T-helper 1 cell treated with Interleukin-12 subunit alpha and Interleukin-12 subunit beta and Interleukin-4 antibody, amounts not matched to agents 30 μg/mL and 1 μg/mL, for 36 hours (primary cell): ENCODE measurements around the gene RBFOX2.
"Not testable (repeated sequence)": the region's sequence is repeated elsewhere in the genome, so short reads cannot be mapped to it uniquely, and the experiment has no call there.

Experiments
- H3K27ac Mint-ChIP-seq: one replicate; pipeline ENCODE4 v1.8.0; 2021; ENCODE audit warnings: mild to moderate bottlenecking, mixed read lengths
- H3K27me3 Mint-ChIP-seq: one replicate; pipeline ENCODE4 v1.8.0; 2021; ENCODE audit warnings: low read depth, mixed read lengths
- H3K36me3 Mint-ChIP-seq: one replicate; pipeline ENCODE4 v1.8.0; 2021; ENCODE audit warnings: low read depth, mixed read lengths
- H3K4me1 Mint-ChIP-seq: one replicate; pipeline ENCODE4 v1.8.0; 2021; ENCODE audit warnings: low read depth, mixed read lengths
- H3K4me3 Mint-ChIP-seq: one replicate; pipeline ENCODE4 v1.8.0; 2021; ENCODE audit warnings: mild to moderate bottlenecking, moderate library complexity, mixed read lengths
- H3K9me3 Mint-ChIP-seq: one replicate; pipeline ENCODE4 v1.8.0; 2021; ENCODE audit warnings: mixed read lengths

Gene RBFOX2

DNA sequence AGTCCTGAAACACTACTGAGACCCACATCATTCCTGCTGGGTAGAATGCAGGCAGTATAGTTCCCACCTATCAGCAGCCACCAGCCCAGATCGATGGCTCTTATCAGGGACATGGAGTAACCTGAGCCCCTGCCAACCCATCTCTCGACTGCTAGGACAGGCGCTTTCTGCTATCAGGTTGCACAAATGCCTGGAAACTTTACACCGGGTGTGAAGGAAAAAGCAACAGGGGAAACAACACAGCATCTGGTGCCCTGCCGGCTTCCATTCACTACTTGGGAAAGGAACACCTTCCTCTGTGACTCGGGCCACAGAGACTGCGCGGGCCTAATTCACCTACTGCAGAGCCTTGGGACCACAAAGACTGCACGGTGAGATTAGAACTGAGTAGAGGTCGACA is 18.5 kb downstream of the RBFOX2 start:
- H3K4me1 Mint-ChIP-seq = no peaks in the 10 kb centered on the region
- no peak overlapping the region for H3K27ac Mint-ChIP-seq
- no peaks in the 10 kb centered on the region for H3K9me3 Mint-ChIP-seq

GRCh38 chr22:36009085-36009484 is 19.5 kb downstream of the RBFOX2 start:
- Mint-ChIP-seq H3K4me1 (no peaks in the 10 kb centered on the region), H3K4me3 (no peak overlapping the region), H3K27ac (no peak overlapping the region), H3K27me3 (peaks cover 23% of the 10 kb centered on the region), H3K36me3 (no peaks in the 10 kb centered on the region), H3K9me3 (no peaks in the 10 kb centered on the region)

More for the DNA sequence above, 18.5 kb downstream of the RBFOX2 start:
- no peak overlapping the region for H3K4me3 Mint-ChIP-seq
- no peaks in the 10 kb centered on the region for H3K36me3 Mint-ChIP-seq
- H3K27me3 Mint-ChIP-seq = peaks cover 24% of the 10 kb centered on the region

DNA sequence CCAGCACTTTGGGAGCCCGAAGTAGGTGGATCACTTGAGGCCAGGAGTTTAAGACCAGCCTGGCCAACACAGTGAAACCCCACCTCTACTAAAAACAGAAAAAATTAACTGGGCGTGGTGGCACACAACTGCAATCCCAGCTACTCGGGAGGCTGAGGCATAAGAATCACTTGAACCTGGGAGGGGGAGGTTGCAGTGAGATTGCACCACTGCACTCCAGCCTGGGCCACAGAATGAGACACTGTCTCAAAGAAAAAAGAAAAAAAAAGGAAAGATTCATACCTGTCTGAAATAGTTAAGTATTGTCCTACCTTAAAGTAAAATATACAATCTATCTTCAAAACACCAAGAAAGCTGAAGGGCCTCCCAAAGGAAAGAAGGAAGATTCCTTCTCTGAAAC is 20.1 kb downstream of the RBFOX2 start:
- Mint-ChIP-seq H3K36me3 (no peaks in the 10 kb centered on the region), H3K4me1 (no peaks in the 10 kb centered on the region), H3K9me3 (no peaks in the 10 kb centered on the region), H3K4me3 (no peak overlapping the region), H3K27ac (no peak overlapping the region), H3K27me3 (peaks cover 23% of the 10 kb centered on the region)

GRCh38 chr22:36008131-36008530 is 20.5 kb downstream of the RBFOX2 start:
- H3K9me3 Mint-ChIP-seq = no peaks in the 10 kb centered on the region
- H3K27me3 Mint-ChIP-seq = peaks cover 23% of the 10 kb centered on the region
- no peak overlapping the region for H3K4me3 Mint-ChIP-seq
- H3K4me1 Mint-ChIP-seq = no peaks in the 10 kb centered on the region
- no peaks in the 10 kb centered on the region for H3K36me3 Mint-ChIP-seq
- H3K27ac Mint-ChIP-seq = no peak overlapping the region

DNA sequence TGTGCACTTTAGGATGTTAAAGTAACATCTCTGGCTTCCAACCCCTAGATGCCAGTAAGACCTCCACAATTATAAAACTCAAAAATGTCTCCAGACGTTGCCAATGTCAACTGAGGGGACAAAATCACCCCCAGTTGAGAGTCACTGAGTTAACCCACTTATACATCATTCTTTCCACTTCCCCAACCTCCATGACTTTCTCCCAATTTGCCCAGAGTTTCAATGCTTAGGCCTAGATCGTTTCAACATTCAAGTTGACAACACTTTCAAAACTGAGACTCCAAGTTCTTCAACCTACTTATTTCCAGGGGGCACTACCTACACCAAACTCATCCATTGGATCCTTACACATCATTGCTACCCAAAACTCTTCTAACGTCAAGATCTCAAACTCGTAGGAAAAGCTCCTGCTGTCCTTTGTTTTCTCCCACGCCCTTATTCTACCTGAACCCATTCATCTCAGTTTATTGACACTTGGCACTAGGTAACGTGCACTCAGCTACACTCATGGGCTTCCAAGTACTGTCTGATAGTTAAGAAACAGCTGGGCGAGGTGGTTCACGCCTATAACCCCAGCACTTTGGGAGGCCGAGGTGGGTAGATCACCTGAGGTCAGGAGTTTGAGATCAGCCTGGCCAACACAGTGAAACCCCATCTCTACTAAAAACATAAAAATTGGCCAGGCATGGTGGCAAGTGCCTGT is 24.5 kb downstream of the RBFOX2 start:
- Mint-ChIP-seq H3K27ac (no peak overlapping the region), H3K4me3 (no peak overlapping the region), H3K4me1 (no peaks in the 10 kb centered on the region), H3K36me3 (no peaks in the 10 kb centered on the region), H3K9me3 (no peaks in the 10 kb centered on the region), H3K27me3 (peaks cover 17% of the 10 kb centered on the region)

- H3K27me3 Mint-ChIP-seq = peaks cover 14% of the 10 kb centered on the region
- no peak overlapping the region for H3K4me3 Mint-ChIP-seq
- no peaks in the 10 kb centered on the region for H3K4me1 Mint-ChIP-seq
- H3K9me3 Mint-ChIP-seq = no peaks in the 10 kb centered on the region
- no peaks in the 10 kb centered on the region for H3K36me3 Mint-ChIP-seq
- no peak overlapping the region for H3K27ac Mint-ChIP-seq
Observed at GRCh38 chr22:36002718-36003260, 25.8 kb downstream of the RBFOX2 start.

DNA sequence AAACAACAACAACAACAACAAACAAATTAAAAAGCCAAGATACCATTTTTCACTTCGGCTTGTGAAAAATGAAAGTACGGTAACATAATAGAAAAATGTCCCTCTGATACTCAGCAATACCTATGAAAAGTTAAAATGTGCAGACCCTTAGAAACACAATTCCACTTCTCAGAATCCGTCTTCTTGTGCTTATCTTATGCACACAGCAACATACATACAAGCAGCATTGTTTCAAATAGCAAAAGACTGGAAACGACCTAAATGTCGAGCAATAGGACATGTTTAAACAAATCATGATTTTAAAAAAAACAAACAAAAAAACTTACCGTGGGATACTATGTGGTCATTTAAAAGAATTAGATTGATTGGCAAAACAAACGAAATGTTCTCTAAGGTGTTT is 26.5 kb downstream of the RBFOX2 start:
- no peaks in the 10 kb centered on the region for H3K36me3 Mint-ChIP-seq
- no peak overlapping the region for H3K27ac Mint-ChIP-seq
- H3K27me3 Mint-ChIP-seq = peaks cover 14% of the 10 kb centered on the region
- no peaks in the 10 kb centered on the region for H3K9me3 Mint-ChIP-seq
- H3K4me3 Mint-ChIP-seq = no peak overlapping the region
- no peaks in the 10 kb centered on the region for H3K4me1 Mint-ChIP-seq

DNA sequence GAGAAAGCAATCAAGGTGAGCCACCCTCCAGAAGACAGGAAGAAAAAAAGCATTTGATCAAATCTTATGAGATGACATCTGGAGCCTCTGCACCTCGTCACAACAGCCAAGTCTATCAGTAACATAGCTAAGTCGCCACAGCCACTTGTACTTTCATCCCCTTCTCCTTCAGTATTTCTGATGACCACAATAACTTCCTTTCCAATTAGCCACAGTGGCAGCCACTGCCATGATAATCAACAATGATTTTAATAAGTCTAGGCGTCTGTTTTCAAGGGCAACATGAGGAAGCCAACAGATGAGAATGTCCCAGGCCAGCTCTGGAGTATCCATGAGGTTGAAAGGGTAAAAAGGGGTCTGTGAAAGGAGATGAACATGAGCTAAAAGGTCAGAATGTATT is 29.9 kb downstream of the RBFOX2 start:
- H3K9me3 Mint-ChIP-seq = no peaks in the 10 kb centered on the region
- peaks cover 7% of the 10 kb centered on the region for H3K27me3 Mint-ChIP-seq
- no peak overlapping the region for H3K27ac Mint-ChIP-seq
- H3K36me3 Mint-ChIP-seq = no peaks in the 10 kb centered on the region
- H3K4me1 Mint-ChIP-seq = no peaks in the 10 kb centered on the region
- no peak overlapping the region for H3K4me3 Mint-ChIP-seq

- Mint-ChIP-seq H3K27me3 (peaks cover 15% of the 10 kb centered on the region), H3K9me3 (no peaks in the 10 kb centered on the region), H3K36me3 (no peaks in the 10 kb centered on the region), H3K4me3 (no peak overlapping the region), H3K4me1 (no peaks in the 10 kb centered on the region), H3K27ac (no peak overlapping the region)
Observed at GRCh38 chr22:35997438-35997837, 31.2 kb downstream of the RBFOX2 start.

GRCh38 chr22:35996596-35996995 is 32.0 kb downstream of the RBFOX2 start:
- H3K9me3 Mint-ChIP-seq = no peaks in the 10 kb centered on the region
- no peak overlapping the region for H3K4me3 Mint-ChIP-seq
- peaks cover 22% of the 10 kb centered on the region for H3K27me3 Mint-ChIP-seq
- H3K4me1 Mint-ChIP-seq = no peaks in the 10 kb centered on the region
- H3K36me3 Mint-ChIP-seq = no peaks in the 10 kb centered on the region
- no peak overlapping the region for H3K27ac Mint-ChIP-seq

DNA sequence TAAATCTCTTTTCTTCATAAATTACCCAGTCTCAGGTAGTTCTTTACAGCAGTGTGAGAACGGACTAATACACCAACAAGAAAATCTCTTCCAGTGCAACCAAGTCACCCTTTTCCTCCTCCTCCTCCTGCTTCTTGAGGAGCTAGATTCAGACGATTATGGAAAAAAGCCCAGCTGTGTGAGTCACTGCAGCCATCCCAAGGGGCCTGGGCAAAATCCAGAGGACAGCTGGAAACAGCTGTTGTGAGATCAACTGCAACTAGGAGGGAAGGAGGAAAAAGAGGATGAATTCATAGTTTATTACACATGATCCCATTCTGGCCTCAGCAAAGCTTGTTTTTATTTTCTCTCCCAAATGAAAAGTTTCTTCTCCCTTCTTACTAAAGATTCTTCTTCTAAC is 32.9 kb downstream of the RBFOX2 start:
- peaks cover 22% of the 10 kb centered on the region for H3K27me3 Mint-ChIP-seq
- H3K9me3 Mint-ChIP-seq = no peaks in the 10 kb centered on the region
- H3K4me3 Mint-ChIP-seq = no peak overlapping the region
- no peaks in the 10 kb centered on the region for H3K4me1 Mint-ChIP-seq
- H3K36me3 Mint-ChIP-seq = no peaks in the 10 kb centered on the region
- H3K27ac Mint-ChIP-seq = no peak overlapping the region

DNA sequence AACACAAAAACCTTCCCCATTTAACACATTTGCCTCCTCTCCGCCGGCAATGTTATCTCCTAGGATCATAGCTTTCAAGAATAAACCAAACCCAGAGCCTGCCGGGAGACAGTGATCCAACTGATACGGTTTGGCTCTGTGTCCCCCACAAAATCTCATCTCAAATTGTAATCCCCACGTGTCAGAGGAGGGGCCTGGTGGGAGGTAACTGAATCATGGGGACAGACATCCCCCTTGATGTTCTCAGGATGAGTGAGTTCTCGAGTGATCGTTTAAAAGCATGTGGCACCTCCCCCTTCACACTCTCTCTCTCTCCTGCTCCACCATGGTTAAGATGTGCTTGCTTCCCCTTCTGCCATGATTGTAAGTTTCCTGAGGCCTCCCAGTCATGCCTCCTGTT is 33.3 kb downstream of the RBFOX2 start:
- no peak overlapping the region for H3K4me3 Mint-ChIP-seq
- peaks cover 22% of the 10 kb centered on the region for H3K27me3 Mint-ChIP-seq
- H3K36me3 Mint-ChIP-seq = no peaks in the 10 kb centered on the region

DNA sequence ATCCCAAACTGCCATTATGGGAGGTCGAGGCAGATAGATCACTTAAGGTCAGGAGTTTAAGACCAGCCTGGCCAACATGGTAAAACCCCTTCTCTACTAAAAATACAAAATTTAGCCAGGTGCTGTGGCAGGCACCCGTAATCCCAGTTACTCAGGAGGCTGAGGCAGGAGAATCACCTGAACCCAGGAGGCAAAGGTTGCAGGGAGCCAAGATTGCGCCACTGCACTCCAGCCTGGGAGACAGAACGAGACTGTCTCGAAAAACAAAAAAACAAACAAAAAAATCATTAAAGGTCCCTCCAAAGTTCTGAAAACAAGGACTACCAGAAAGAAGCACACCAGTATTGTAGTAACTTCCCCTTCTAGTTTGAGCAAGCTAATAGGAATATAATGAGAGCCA is 34.9 kb downstream of the RBFOX2 start:
- not testable (repeated sequence) for H3K36me3 Mint-ChIP-seq, H3K4me1 Mint-ChIP-seq

More for the DNA sequence above, 33.3 kb downstream of the RBFOX2 start:
- Mint-ChIP-seq H3K27ac (no peak overlapping the region), H3K9me3 (no peaks in the 10 kb centered on the region), H3K4me1 (no peaks in the 10 kb centered on the region)

DNA sequence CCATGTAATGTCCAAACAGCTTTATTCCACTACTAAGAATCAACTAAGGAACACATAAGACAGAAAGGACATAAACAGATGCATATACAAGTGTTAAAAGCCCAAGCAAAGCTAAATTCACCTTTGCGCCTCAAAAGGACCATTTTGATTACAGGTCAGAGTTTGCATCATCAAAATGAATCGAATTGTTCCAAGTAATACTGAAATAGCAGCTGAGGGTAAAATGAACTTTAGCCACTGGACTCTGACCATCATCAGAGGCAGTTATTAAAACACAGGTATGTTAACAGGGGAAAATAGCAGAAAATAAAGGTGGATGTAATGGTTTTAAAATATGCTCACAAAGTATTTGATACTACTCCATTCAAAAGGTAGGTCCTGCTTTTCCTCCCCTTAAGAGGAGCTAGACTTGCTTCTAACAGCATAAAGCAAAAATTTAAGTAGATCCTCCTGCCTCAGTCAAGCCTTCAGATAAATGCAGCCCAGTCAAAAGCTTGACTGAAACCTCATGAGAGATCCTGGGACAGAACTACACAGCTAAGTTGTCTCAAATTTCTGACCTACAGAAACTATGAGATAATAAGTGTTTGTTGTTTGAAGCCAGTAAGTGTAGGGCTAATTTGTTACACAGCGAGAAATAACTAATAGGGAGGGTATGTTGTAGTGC is 35.4 kb downstream of the RBFOX2 start:
- H3K9me3 Mint-ChIP-seq = no peaks in the 10 kb centered on the region
- no peaks in the 10 kb centered on the region for H3K4me1 Mint-ChIP-seq
- no peak overlapping the region for H3K4me3 Mint-ChIP-seq
- peaks cover 22% of the 10 kb centered on the region for H3K27me3 Mint-ChIP-seq
- H3K27ac Mint-ChIP-seq = no peak overlapping the region
- no peaks in the 10 kb centered on the region for H3K36me3 Mint-ChIP-seq

More for the DNA sequence above, 34.9 kb downstream of the RBFOX2 start:
- not testable (repeated sequence) for H3K27ac Mint-ChIP-seq, H3K4me3 Mint-ChIP-seq, H3K9me3 Mint-ChIP-seq
- peaks cover 22% of the 10 kb centered on the region for H3K27me3 Mint-ChIP-seq

GRCh38 chr22:35991168-35991567 is 37.5 kb downstream of the RBFOX2 start:
- Mint-ChIP-seq H3K4me1 (no peaks in the 10 kb centered on the region), H3K9me3 (no peaks in the 10 kb centered on the region), H3K4me3 (no peak overlapping the region), H3K27me3 (peaks cover 22% of the 10 kb centered on the region), H3K36me3 (no peaks in the 10 kb centered on the region), H3K27ac (no peak overlapping the region)
